ENCODE measurements around the gene RHBDF2.

Gene RHBDF2

GRCh38 chr17:76499267-76499667 is 2.0 kb downstream of the RHBDF2 start:
- no peak for DNase-seq

- no peak for DNase-seq
Measured at GRCh38 chr17:76498876-76499251, 2.4 kb downstream of the RHBDF2 start.

- DNase-seq: no peak
Measured at GRCh38 chr17:76497979-76498875, 3.0 kb downstream of the RHBDF2 start.

GRCh38 chr17:76497699-76497978 is 3.6 kb downstream of the RHBDF2 start:
- DNase-seq: no peak

- no peak for DNase-seq
Measured at GRCh38 chr17:76496464-76496863, 4.8 kb downstream of the RHBDF2 start.

GRCh38 chr17:76495663-76496400 is 5.4 kb downstream of the RHBDF2 start:
- DNase-seq: no peak

GRCh38 chr17:76493505-76494167 is 7.6 kb downstream of the RHBDF2 start:
- no peak for DNase-seq

- DNase-seq: no peak
Measured at GRCh38 chr17:76492989-76493501, 8.2 kb downstream of the RHBDF2 start.

- DNase-seq: no peak
Measured at GRCh38 chr17:76492123-76492988, 8.9 kb downstream of the RHBDF2 start.

- DNase-seq: no peak
Measured at GRCh38 chr17:76491271-76492122, 9.7 kb downstream of the RHBDF2 start.

- DNase-seq: no peak
Measured at GRCh38 chr17:76490112-76490710, 11.0 kb downstream of the RHBDF2 start.

- DNase-seq: no peak
Measured at GRCh38 chr17:76487451-76488192, 13.6 kb downstream of the RHBDF2 start.

GRCh38 chr17:76485569-76485968 is 15.7 kb downstream of the RHBDF2 start:
- DNase-seq: no peak

GRCh38 chr17:76484228-76484725 is 16.9 kb downstream of the RHBDF2 start:
- DNase-seq: no peak

- DNase-seq: no peak
Measured at GRCh38 chr17:76481071-76481655, 20.1 kb downstream of the RHBDF2 start.

- no peak for DNase-seq
Measured at GRCh38 chr17:76480632-76481031, 20.6 kb downstream of the RHBDF2 start.

- no peak for DNase-seq
Measured at GRCh38 chr17:76479515-76480060, 21.6 kb downstream of the RHBDF2 start.

- no peak for DNase-seq
Measured at GRCh38 chr17:76478730-76479514, 22.3 kb downstream of the RHBDF2 start.

- DNase-seq: no peak
Measured at GRCh38 chr17:76478097-76478496, 23.1 kb downstream of the RHBDF2 start.

Measured in hematopoietic multipotent progenitor cell treated with erythropoietin and hydrocortisone succinate and interleukin-3 and kit ligand, for 8 days (in vitro differentiated cells).